ENCODE results near the gene TMEM30A. TPM values are rescaled to one million over a fixed set of nuclear protein-coding genes. Genes with fewer than 3 reads are reported as not detected.

Gene TMEM30A
- total RNA-seq, 4 donors from 2014 or later: 25.6 to 51.5 (median 37.9) TPM

- TF ChIP-seq POLR2A (IDR thresholded peaks at IDR 0.05): no peak
- TF ChIP-seq, protein P1, sequence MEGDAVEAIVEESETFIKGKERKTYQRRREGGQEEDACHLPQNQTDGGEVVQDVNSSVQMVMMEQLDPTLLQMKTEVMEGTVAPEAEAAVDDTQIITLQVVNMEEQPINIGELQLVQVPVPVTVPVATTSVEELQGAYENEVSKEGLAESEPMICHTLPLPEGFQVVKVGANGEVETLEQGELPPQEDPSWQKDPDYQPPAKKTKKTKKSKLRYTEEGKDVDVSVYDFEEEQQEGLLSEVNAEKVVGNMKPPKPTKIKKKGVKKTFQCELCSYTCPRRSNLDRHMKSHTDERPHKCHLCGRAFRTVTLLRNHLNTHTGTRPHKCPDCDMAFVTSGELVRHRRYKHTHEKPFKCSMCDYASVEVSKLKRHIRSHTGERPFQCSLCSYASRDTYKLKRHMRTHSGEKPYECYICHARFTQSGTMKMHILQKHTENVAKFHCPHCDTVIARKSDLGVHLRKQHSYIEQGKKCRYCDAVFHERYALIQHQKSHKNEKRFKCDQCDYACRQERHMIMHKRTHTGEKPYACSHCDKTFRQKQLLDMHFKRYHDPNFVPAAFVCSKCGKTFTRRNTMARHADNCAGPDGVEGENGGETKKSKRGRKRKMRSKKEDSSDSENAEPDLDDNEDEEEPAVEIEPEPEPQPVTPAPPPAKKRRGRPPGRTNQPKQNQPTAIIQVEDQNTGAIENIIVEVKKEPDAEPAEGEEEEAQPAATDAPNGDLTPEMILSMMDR (IDR thresholded peaks at IDR 0.05): no peak
- Histone ChIP-seq H3K4me3 (no peak overlapping the region), H3K9me3 (no peaks in the 10 kb centered on the region), H3K27ac (no peak overlapping the region), H3K4me1 (no peaks in the 10 kb centered on the region), H3K36me3 (peaks cover 0 to 67% (median 0%) of the 10 kb centered on the region in 3 donors), H3K27me3 (no peaks in the 10 kb centered on the region)
- no peak for DNase-seq
These were observed 23.3 kb downstream of the TMEM30A start for GRCh38 chr6:75261299-75261698.

- Histone ChIP-seq H3K27me3 (no peaks in the 10 kb centered on the region), H3K27ac (no peak overlapping the region), H3K4me3 (no peak overlapping the region), H3K9me3 (no peaks in the 10 kb centered on the region), H3K4me1 (no peaks in the 10 kb centered on the region), H3K36me3 (peaks cover 0 to 78% (median 0%) of the 10 kb centered on the region in 3 donors)
- no peak for TF ChIP-seq POLR2A (IDR thresholded peaks at IDR 0.05)
- TF ChIP-seq, protein P1 (IDR thresholded peaks at IDR 0.05): no peak
- no peak for DNase-seq
These were observed 27.1 kb downstream of the TMEM30A start for GRCh38 chr6:75257343-75258087.

DNA sequence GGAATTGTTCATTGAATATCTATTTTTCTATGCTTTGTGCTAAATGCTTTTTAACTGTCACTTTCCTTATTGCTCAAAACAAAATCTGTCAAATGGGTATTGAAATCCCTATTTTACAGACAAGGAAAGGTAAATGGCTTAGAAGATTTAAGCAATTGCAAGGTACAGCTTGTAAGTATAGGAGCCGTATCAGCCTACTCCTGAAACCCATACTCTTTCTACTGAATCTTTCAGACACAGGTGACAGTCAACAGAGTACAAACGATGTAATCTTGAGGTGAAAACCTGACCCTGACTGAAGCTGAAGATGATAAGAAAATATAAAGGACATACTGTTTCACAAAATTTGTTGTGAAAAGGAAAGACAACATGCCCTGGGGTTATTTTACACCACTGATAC lies 34.0 kb downstream of the TMEM30A start:
- H3K27ac ChIP-seq: no peak overlapping the region
- TF ChIP-seq POLR2A (IDR thresholded peaks at IDR 0.05): no peak
- TF ChIP-seq, protein P1 (IDR thresholded peaks at IDR 0.05): no peak
- H3K27me3 ChIP-seq: no peaks in the 10 kb centered on the region
- H3K4me1 ChIP-seq: no peaks in the 10 kb centered on the region
- H3K9me3 ChIP-seq: no peaks in the 10 kb centered on the region
- H3K36me3 ChIP-seq: peaks cover 0 to 26% (median 0%) of the 10 kb centered on the region in 3 donors
- DNase-seq: no peak
- no peak overlapping the region for H3K4me3 ChIP-seq

GRCh38 chr6:75249837-75250236 lies 34.8 kb downstream of the TMEM30A start:
- TF ChIP-seq POLR2A (IDR thresholded peaks at IDR 0.05): no peak
- TF ChIP-seq, protein P1 (IDR thresholded peaks at IDR 0.05): no peak

GRCh38 chr6:75246386-75246785 lies 38.2 kb downstream of the TMEM30A start:
- no peaks in the 10 kb centered on the region for H3K9me3 ChIP-seq
- no peak for DNase-seq
- no peak overlapping the region for H3K27ac ChIP-seq
- TF ChIP-seq POLR2A (IDR thresholded peaks at IDR 0.05): no peak
- TF ChIP-seq, protein P1 (IDR thresholded peaks at IDR 0.05): no peak
- H3K36me3 ChIP-seq: no peaks in the 10 kb centered on the region
- H3K4me3 ChIP-seq: no peak overlapping the region
- H3K27me3 ChIP-seq: no peaks in the 10 kb centered on the region
- peaks cover 0 to 18% (median 0%) of the 10 kb centered on the region in 4 donors for H3K4me1 ChIP-seq

More at GRCh38 chr6:75249837-75250236, 34.8 kb downstream of the TMEM30A start:
- Histone ChIP-seq H3K27ac (no peak overlapping the region), H3K4me1 (no peaks in the 10 kb centered on the region), H3K4me3 (no peak overlapping the region), H3K9me3 (no peaks in the 10 kb centered on the region), H3K27me3 (no peaks in the 10 kb centered on the region), H3K36me3 (peaks cover 0 to 18% (median 0%) of the 10 kb centered on the region in 3 donors)
- no peak for DNase-seq
